ENCODE data around the gene CYBC1. TPM values are rescaled to one million over a fixed set of nuclear protein-coding genes. Genes with fewer than 3 reads are reported as not detected.

CYBC1 gene
- total and polyA plus RNA-seq, 2 donors from 2014 or later = 38.2 to 139 TPM

GRCh38 chr17:82408288-82408937, 42.1 kb downstream of the CYBC1 start:
- H3K9ac ChIP-seq (ENCODE audit: low read length in 3 of 3) = no peak overlapping the region
- DNase-seq = peak in 1 of 5 donors; percentile 20
- intact Hi-C loops (cut with DNase I) = no loop called here

GRCh38 chr17:82407255-82407654, 43.3 kb downstream of the CYBC1 start:
- peaks cover 0 to 4% (median 3%) of the 10 kb centered on the region in 3 donors for H3K36me3 ChIP-seq (ENCODE audit: control insufficient read depth in 2 of 3, insufficient read depth in 3 of 3, low read length in 3 of 3)
- intact Hi-C loops (cut with DNase I) = no loop called here
- FAIRE-seq = no peak

More at GRCh38 chr17:82408288-82408937, 42.1 kb downstream of the CYBC1 start:
- FAIRE-seq = no peak
- peaks cover 0 to 4% (median 3%) of the 10 kb centered on the region in 3 donors for H3K36me3 ChIP-seq (ENCODE audit: control insufficient read depth in 2 of 3, insufficient read depth in 3 of 3, low read length in 3 of 3)
- no peak overlapping the region for H3K27ac ChIP-seq (ENCODE audit: low read depth in 2 of 2, low read length in 2 of 2)
- H3K9me3 ChIP-seq (ENCODE audit: control insufficient read depth in 2 of 3, insufficient read depth in 1 of 3, low read length in 3 of 3) = no peaks in the 10 kb centered on the region
- no peak overlapping the region for H3K4me3 ChIP-seq (ENCODE audit: low read length in 3 of 3)
- no peak for TF ChIP-seq CTCF (IDR thresholded peaks at IDR 0.05; ENCODE audit: borderline replicate concordance, extremely low read depth, insufficient read depth)
- H3K4me1 ChIP-seq (ENCODE audit: control insufficient read depth in 2 of 3, insufficient read depth in 2 of 3, low read depth in 1 of 3, low read length in 3 of 3) = no peaks in the 10 kb centered on the region
- no peaks in the 10 kb centered on the region for H3K27me3 ChIP-seq (ENCODE audit: control insufficient read depth, insufficient read depth, low read length)

DNA sequence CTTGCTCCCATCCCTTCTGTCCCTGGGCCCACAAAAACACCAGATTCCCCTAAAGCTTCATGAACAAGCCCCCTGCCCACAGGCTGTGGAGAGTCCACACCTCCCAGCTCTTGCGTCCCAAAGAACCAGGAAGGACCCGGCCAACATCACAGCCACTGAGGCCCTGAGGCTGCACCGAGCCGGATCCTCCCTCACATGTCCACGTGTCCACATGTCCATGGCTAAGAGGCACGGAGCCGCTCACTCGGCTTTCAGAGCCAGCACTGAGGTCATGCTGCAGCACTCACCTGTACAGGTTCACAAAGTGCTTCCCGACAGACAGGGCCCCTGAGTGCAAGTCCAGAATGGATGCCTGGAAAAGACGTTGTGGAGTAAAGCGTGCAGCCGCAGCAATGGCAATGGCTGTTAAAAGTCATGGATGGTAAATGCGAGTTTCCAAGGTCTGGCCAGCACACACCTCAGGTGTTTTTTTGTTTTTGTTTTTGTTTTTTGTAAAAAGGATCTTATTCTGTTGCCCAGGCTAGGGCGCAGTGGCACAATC, 44.4 kb downstream of the CYBC1 start:
- H3K4me3 ChIP-seq (ENCODE audit: low read length in 3 of 3) = no peak overlapping the region
- DNase-seq (peak in 1 of 5 donors; percentile 61), FAIRE-seq (no peak)
- H3K4me1 ChIP-seq (ENCODE audit: control insufficient read depth in 2 of 3, insufficient read depth in 2 of 3, low read depth in 1 of 3, low read length in 3 of 3) = no peaks in the 10 kb centered on the region
- H3K9me3 ChIP-seq (ENCODE audit: control insufficient read depth in 2 of 3, insufficient read depth in 1 of 3, low read length in 3 of 3) = no peaks in the 10 kb centered on the region
- H3K9ac ChIP-seq (ENCODE audit: low read length in 3 of 3) = no peak overlapping the region
- intact Hi-C loops (cut with DNase I) = no loop called here
- H3K27ac ChIP-seq (ENCODE audit: low read depth in 2 of 2, low read length in 2 of 2) = no peak overlapping the region
- no peaks in the 10 kb centered on the region for H3K27me3 ChIP-seq (ENCODE audit: control insufficient read depth, insufficient read depth, low read length)
- peaks cover 0 to 4% (median 3%) of the 10 kb centered on the region in 3 donors for H3K36me3 ChIP-seq (ENCODE audit: control insufficient read depth in 2 of 3, insufficient read depth in 3 of 3, low read length in 3 of 3)
- TF ChIP-seq CTCF (IDR thresholded peaks at IDR 0.05; ENCODE audit: borderline replicate concordance, extremely low read depth, insufficient read depth) = no peak

More at GRCh38 chr17:82407255-82407654, 43.3 kb downstream of the CYBC1 start:
- Histone ChIP-seq H3K9me3 (ENCODE audit: control insufficient read depth in 2 of 3, insufficient read depth in 1 of 3, low read length in 3 of 3) (no peaks in the 10 kb centered on the region), H3K27ac (ENCODE audit: low read depth in 2 of 2, low read length in 2 of 2) (no peak overlapping the region), H3K9ac (ENCODE audit: low read length in 3 of 3) (no peak overlapping the region), H3K27me3 (ENCODE audit: control insufficient read depth, insufficient read depth, low read length) (no peaks in the 10 kb centered on the region), H3K4me1 (ENCODE audit: control insufficient read depth in 2 of 3, insufficient read depth in 2 of 3, low read depth in 1 of 3, low read length in 3 of 3) (no peaks in the 10 kb centered on the region), H3K4me3 (ENCODE audit: low read length in 3 of 3) (no peak overlapping the region)
- TF ChIP-seq CTCF (IDR thresholded peaks at IDR 0.05; ENCODE audit: borderline replicate concordance, extremely low read depth, insufficient read depth) = no peak
- peak in 1 of 5 donors; percentile 49 for DNase-seq

Data from kidney (tissue), 14 donors.